ENCODE results near the gene AQP9.

Gene AQP9

GRCh38 chr15:58161436-58161930 is 23.3 kb downstream of the AQP9 start:
- Histone ChIP-seq H3K36me3 (ENCODE audit: control insufficient read depth, insufficient read depth, low read length) (no peaks in the 10 kb centered on the region), H3K27me3 (ENCODE audit: control insufficient read depth, insufficient read depth, low read length) (no peaks in the 10 kb centered on the region), H3K9ac (no peak overlapping the region), H3K27ac (no peak overlapping the region), H3K4me2 (ENCODE audit: low read length) (no peak overlapping the region), H3K9me3 (ENCODE audit: control insufficient read depth, low read length) (no peaks in the 10 kb centered on the region), H3K4me3 (ENCODE audit: low read depth, low read length) (no peak overlapping the region), H3K4me1 (no peaks in the 10 kb centered on the region), H3K79me2 (no peaks in the 10 kb centered on the region), H2AFZ (no peak overlapping the region)
- TF ChIP-seq CTCF (IDR thresholded peaks at IDR 0.05) = no peak

GRCh38 chr15:58163985-58164384 is 25.8 kb downstream of the AQP9 start:
- H3K36me3 ChIP-seq (ENCODE audit: control insufficient read depth, insufficient read depth, low read length) = no peaks in the 10 kb centered on the region
- TF ChIP-seq CTCF (IDR thresholded peaks at IDR 0.05) = no peak

GRCh38 chr15:58164926-58165325 is 26.7 kb downstream of the AQP9 start:
- no peak overlapping the region for H3K4me3 ChIP-seq (ENCODE audit: low read depth, low read length)
- no peaks in the 10 kb centered on the region for H3K27me3 ChIP-seq (ENCODE audit: control insufficient read depth, insufficient read depth, low read length)
- TF ChIP-seq CTCF (IDR thresholded peaks at IDR 0.05) = no peak
- H3K36me3 ChIP-seq (ENCODE audit: control insufficient read depth, insufficient read depth, low read length) = no peaks in the 10 kb centered on the region
- H3K9me3 ChIP-seq (ENCODE audit: control insufficient read depth, low read length) = no peaks in the 10 kb centered on the region
- no peak overlapping the region for H2AFZ ChIP-seq
- H3K79me2 ChIP-seq = no peaks in the 10 kb centered on the region
- no peak overlapping the region for H3K9ac ChIP-seq
- H3K4me1 ChIP-seq = no peaks in the 10 kb centered on the region
- H3K4me2 ChIP-seq (ENCODE audit: low read length) = no peak overlapping the region
- H3K27ac ChIP-seq = no peak overlapping the region

More at GRCh38 chr15:58163985-58164384, 25.8 kb downstream of the AQP9 start:
- H3K27me3 ChIP-seq (ENCODE audit: control insufficient read depth, insufficient read depth, low read length) = no peaks in the 10 kb centered on the region
- no peak overlapping the region for H3K27ac ChIP-seq
- H3K9ac ChIP-seq = no peak overlapping the region
- no peaks in the 10 kb centered on the region for H3K9me3 ChIP-seq (ENCODE audit: control insufficient read depth, low read length)
- no peak overlapping the region for H2AFZ ChIP-seq
- H3K4me1 ChIP-seq = no peaks in the 10 kb centered on the region
- H3K79me2 ChIP-seq = no peaks in the 10 kb centered on the region
- no peak overlapping the region for H3K4me3 ChIP-seq (ENCODE audit: low read depth, low read length)
- H3K4me2 ChIP-seq (ENCODE audit: low read length) = no peak overlapping the region

GRCh38 chr15:58165661-58166060 is 27.5 kb downstream of the AQP9 start:
- no peaks in the 10 kb centered on the region for H3K36me3 ChIP-seq (ENCODE audit: control insufficient read depth, insufficient read depth, low read length)
- TF ChIP-seq CTCF (IDR thresholded peaks at IDR 0.05) = no peak
- H2AFZ ChIP-seq = no peak overlapping the region
- no peak overlapping the region for H3K27ac ChIP-seq
- no peaks in the 10 kb centered on the region for H3K9me3 ChIP-seq (ENCODE audit: control insufficient read depth, low read length)
- no peak overlapping the region for H3K4me2 ChIP-seq (ENCODE audit: low read length)
- no peaks in the 10 kb centered on the region for H3K27me3 ChIP-seq (ENCODE audit: control insufficient read depth, insufficient read depth, low read length)
- H3K4me1 ChIP-seq = no peaks in the 10 kb centered on the region
- no peak overlapping the region for H3K4me3 ChIP-seq (ENCODE audit: low read depth, low read length)
- no peaks in the 10 kb centered on the region for H3K79me2 ChIP-seq
- no peak overlapping the region for H3K9ac ChIP-seq

GRCh38 chr15:58167095-58167691 is 29.0 kb downstream of the AQP9 start:
- Histone ChIP-seq H3K36me3 (ENCODE audit: control insufficient read depth, insufficient read depth, low read length) (no peaks in the 10 kb centered on the region), H3K4me1 (no peaks in the 10 kb centered on the region)

More at GRCh38 chr15:58167095-58167691, 29.0 kb downstream of the AQP9 start:
- Histone ChIP-seq H3K79me2 (no peaks in the 10 kb centered on the region), H2AFZ (no peak overlapping the region), H3K4me2 (ENCODE audit: low read length) (no peak overlapping the region), H3K9me3 (ENCODE audit: control insufficient read depth, low read length) (no peaks in the 10 kb centered on the region), H3K27me3 (ENCODE audit: control insufficient read depth, insufficient read depth, low read length) (no peaks in the 10 kb centered on the region), H3K27ac (no peak overlapping the region), H3K9ac (no peak overlapping the region), H3K4me3 (ENCODE audit: low read depth, low read length) (no peak overlapping the region)
- no peak for TF ChIP-seq CTCF (IDR thresholded peaks at IDR 0.05)

Measured in parathyroid adenoma (tissue), 2 donors.